ENCODE measurements around the gene NAGA. TPM values are rescaled to one million over a fixed set of nuclear protein-coding genes. Genes with fewer than 3 reads are reported as not detected.

NAGA gene
- total RNA-seq, 1 donor from 2014 or later = 52.3 TPM

GRCh38 chr22:42026705-42027104 lies 43.9 kb downstream of the NAGA start:
- no peak for TF ChIP-seq CTCF (IDR thresholded peaks at IDR 0.05)
- H3K4me1 ChIP-seq = no peaks in the 10 kb centered on the region
- no peaks in the 10 kb centered on the region for H3K27me3 ChIP-seq
- intact Hi-C loops (cut with DNase I) = no loop called here
- no peaks in the 10 kb centered on the region for H3K36me3 ChIP-seq
- no peaks in the 10 kb centered on the region for H3K9me3 ChIP-seq
- no peak overlapping the region for H3K27ac ChIP-seq
- no peak for DNase-seq (ENCODE audit: low spot score in 2 of 2)
- H3K4me3 ChIP-seq = no peak overlapping the region

GRCh38 chr22:42025421-42025820 lies 45.2 kb downstream of the NAGA start:
- no peaks in the 10 kb centered on the region for H3K36me3 ChIP-seq
- no peaks in the 10 kb centered on the region for H3K9me3 ChIP-seq
- H3K4me1 ChIP-seq = no peaks in the 10 kb centered on the region
- no peak for TF ChIP-seq CTCF (IDR thresholded peaks at IDR 0.05)
- no peaks in the 10 kb centered on the region for H3K27me3 ChIP-seq
- DNase-seq (ENCODE audit: low spot score in 2 of 2) = no peak
- intact Hi-C loops (cut with DNase I) = no loop called here
- no peak overlapping the region for H3K4me3 ChIP-seq
- H3K27ac ChIP-seq = no peak overlapping the region

GRCh38 chr22:42022162-42022847 lies 48.3 kb downstream of the NAGA start:
- intact Hi-C loops (cut with DNase I) = no loop called here
- no peak for TF ChIP-seq CTCF (IDR thresholded peaks at IDR 0.05)
- Histone ChIP-seq H3K9me3 (no peaks in the 10 kb centered on the region), H3K4me1 (no peaks in the 10 kb centered on the region), H3K27me3 (no peaks in the 10 kb centered on the region), H3K36me3 (no peaks in the 10 kb centered on the region), H3K27ac (no peak overlapping the region), H3K4me3 (no peak overlapping the region)
- no peak for DNase-seq (ENCODE audit: low spot score in 2 of 2)

- H3K4me1 ChIP-seq = no peaks in the 10 kb centered on the region
- intact Hi-C loops (cut with DNase I) = no loop called here
- TF ChIP-seq CTCF (IDR thresholded peaks at IDR 0.05) = no peak
- no peak overlapping the region for H3K27ac ChIP-seq
- H3K4me3 ChIP-seq = no peak overlapping the region
- no peaks in the 10 kb centered on the region for H3K36me3 ChIP-seq
- no peak for DNase-seq (ENCODE audit: low spot score in 2 of 2)
- H3K27me3 ChIP-seq = no peaks in the 10 kb centered on the region
- no peaks in the 10 kb centered on the region for H3K9me3 ChIP-seq
Measured at GRCh38 chr22:42021571-42021970, 49.0 kb downstream of the NAGA start.

GRCh38 chr22:42018224-42018623 lies 52.4 kb downstream of the NAGA start:
- TF ChIP-seq CTCF (IDR thresholded peaks at IDR 0.05) = no peak
- no peak for DNase-seq (ENCODE audit: low spot score in 2 of 2)
- intact Hi-C loops (cut with DNase I) = no loop called here
- Histone ChIP-seq H3K4me1 (no peaks in the 10 kb centered on the region), H3K27ac (no peak overlapping the region), H3K27me3 (no peaks in the 10 kb centered on the region), H3K4me3 (no peak overlapping the region), H3K9me3 (no peaks in the 10 kb centered on the region), H3K36me3 (no peaks in the 10 kb centered on the region)

GRCh38 chr22:42016111-42016510 lies 54.5 kb downstream of the NAGA start:
- DNase-seq (ENCODE audit: low spot score in 2 of 2) = no peak
- no peaks in the 10 kb centered on the region for H3K27me3 ChIP-seq
- intact Hi-C loops (cut with DNase I) = no loop called here
- TF ChIP-seq CTCF (IDR thresholded peaks at IDR 0.05) = no peak
- no peaks in the 10 kb centered on the region for H3K4me1 ChIP-seq
- H3K9me3 ChIP-seq = peaks cover 0 to 7% of the 10 kb centered on the region in 2 donors
- no peak overlapping the region for H3K4me3 ChIP-seq
- H3K36me3 ChIP-seq = no peaks in the 10 kb centered on the region
- no peak overlapping the region for H3K27ac ChIP-seq
